GM21723 (cell line): Measurements from ENCODE around the gene CFAP61.
"Not testable (repeated sequence)": the region's sequence is repeated elsewhere in the genome, so short reads cannot be mapped to it uniquely, and the experiment has no call there.

Source experiments
- ATAC-seq: cut with Tn5 transposase; IDR thresholded peaks from one replicate; pipeline ENCODE4 v1.9.1; 2021; ENCODE audit warnings: mild to moderate bottlenecking, moderate library complexity; ENCODE audit not compliant: unreplicated experiment

CFAP61 gene

DNA sequence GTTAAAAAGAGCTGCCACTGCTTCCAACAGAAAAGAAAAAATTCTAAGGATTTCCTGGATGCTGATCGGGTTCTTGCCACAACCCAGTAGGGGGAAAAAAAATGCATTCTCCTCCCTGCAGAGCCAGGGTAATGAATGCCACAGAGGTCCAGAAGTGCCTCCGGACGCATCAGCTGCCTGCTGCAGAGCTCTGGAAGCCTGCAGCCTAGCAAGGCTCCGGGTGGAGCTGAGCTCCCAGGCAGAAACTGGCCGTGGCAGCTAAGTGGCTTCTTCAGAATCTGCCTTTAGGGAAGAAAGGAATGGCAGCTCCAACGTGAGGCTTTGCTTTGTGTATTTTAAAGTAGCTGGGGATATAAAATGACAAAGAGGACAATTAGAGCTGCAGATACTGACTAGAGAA, 155.0 kb downstream of the CFAP61 start:
- no peak for ATAC-seq

DNA sequence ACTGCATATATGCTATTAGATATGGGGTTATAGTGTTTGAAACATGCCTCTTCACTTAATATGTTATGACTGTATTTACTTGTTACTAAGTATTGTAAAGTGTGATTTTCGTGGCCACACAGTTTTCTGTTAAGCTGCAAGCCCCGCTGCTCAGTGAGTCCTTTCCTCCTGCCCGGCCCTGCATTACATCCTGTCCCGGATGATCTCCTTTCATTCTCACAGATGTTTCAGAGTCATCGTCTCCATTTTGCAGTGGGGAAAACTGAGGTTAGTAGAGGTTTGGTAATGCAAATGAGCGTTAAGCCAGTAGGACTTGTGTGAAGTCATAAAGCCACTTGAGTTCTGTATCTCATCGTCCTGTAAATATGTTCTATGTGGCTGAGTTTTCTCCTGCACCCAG, 155.5 kb downstream of the CFAP61 start:
- no peak for ATAC-seq

- no peak for ATAC-seq
Measured at GRCh38 chr20:20209684-20210083, 157.4 kb downstream of the CFAP61 start.

GRCh38 chr20:20210327-20210726, 158.0 kb downstream of the CFAP61 start:
- ATAC-seq: no peak

GRCh38 chr20:20210943-20211273, 158.6 kb downstream of the CFAP61 start:
- no peak for ATAC-seq

- no peak for ATAC-seq
Measured at GRCh38 chr20:20211274-20211987, 159.1 kb downstream of the CFAP61 start.

DNA sequence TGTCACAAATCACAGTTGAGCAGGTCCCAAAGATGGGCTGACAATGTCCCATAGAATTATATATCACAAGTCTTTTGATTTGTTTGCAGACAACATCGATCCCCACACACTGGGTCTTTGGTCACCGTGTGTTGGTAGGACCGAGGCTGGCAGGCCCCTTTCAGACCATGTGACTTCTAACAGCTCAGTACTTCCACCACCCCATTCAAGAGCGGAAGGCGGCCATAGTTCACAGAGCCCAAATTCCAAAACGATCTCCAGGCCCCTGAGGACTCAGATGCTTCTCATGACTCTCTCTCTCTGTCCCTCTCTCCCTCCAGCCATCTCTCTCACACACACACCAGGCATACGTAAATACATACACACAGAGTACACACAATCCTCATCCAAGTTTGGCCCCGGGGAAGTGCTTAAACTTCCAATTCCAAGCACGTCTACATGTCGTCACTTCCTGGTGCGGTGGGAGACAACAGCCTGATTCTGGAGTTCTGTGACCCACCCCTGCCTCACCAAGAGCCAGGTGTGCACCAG, 159.7 kb downstream of the CFAP61 start:
- ATAC-seq: no peak

- no peak for ATAC-seq
Measured at GRCh38 chr20:20212675-20213096, 160.4 kb downstream of the CFAP61 start.

GRCh38 chr20:20213526-20214121, 161.3 kb downstream of the CFAP61 start:
- no peak for ATAC-seq

GRCh38 chr20:20214757-20215275, 162.5 kb downstream of the CFAP61 start:
- ATAC-seq: no peak

GRCh38 chr20:20215976-20216727, 163.8 kb downstream of the CFAP61 start:
- no peak for ATAC-seq

- ATAC-seq: no peak
Measured at GRCh38 chr20:20216941-20217340, 164.6 kb downstream of the CFAP61 start.

- no peak for ATAC-seq
Measured at GRCh38 chr20:20217621-20218020, 165.3 kb downstream of the CFAP61 start.

DNA sequence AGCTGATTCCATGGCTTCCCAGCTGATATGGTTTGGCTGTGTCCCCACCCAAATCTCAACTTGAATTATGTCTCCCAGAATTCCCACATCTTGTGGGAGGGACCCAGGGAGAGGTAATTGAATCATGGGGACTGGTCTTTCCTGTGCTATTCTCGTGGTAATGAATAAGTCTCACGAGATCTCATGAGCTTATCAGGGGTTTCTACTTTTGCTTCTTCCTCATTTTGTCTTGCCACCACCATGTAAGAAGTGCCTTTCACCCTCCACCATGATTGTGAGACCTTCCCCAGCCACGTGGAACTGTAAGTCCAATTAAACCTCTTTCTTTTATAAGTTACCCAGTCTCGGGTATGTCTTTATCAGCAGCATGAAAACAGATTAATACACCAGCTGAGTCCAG, 165.8 kb downstream of the CFAP61 start:
- not testable (repeated sequence) for ATAC-seq

- ATAC-seq: no peak
Measured at GRCh38 chr20:20219016-20219415, 166.7 kb downstream of the CFAP61 start.

GRCh38 chr20:20220134-20220533, 167.8 kb downstream of the CFAP61 start:
- no peak for ATAC-seq

GRCh38 chr20:20223981-20224380, 171.6 kb downstream of the CFAP61 start:
- no peak for ATAC-seq

DNA sequence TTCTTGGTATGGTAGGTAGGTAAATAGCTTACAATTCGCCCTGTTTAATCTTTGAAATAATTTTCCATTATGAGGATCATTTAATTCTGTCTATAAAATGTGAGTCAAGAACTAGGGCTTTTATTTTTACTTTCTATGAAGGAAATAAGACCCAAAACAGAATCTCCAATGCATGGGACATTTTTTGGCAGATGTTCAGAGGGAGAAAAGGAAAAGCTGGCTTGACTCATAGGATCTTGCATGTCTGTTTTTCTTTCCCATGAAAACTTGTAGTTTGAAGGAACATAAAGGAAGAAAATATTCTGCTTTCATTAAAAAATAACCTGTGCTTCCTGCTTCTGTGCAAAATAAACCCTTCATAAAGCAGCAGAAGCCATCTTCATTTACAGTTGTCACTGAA, 172.5 kb downstream of the CFAP61 start:
- ATAC-seq: no peak

DNA sequence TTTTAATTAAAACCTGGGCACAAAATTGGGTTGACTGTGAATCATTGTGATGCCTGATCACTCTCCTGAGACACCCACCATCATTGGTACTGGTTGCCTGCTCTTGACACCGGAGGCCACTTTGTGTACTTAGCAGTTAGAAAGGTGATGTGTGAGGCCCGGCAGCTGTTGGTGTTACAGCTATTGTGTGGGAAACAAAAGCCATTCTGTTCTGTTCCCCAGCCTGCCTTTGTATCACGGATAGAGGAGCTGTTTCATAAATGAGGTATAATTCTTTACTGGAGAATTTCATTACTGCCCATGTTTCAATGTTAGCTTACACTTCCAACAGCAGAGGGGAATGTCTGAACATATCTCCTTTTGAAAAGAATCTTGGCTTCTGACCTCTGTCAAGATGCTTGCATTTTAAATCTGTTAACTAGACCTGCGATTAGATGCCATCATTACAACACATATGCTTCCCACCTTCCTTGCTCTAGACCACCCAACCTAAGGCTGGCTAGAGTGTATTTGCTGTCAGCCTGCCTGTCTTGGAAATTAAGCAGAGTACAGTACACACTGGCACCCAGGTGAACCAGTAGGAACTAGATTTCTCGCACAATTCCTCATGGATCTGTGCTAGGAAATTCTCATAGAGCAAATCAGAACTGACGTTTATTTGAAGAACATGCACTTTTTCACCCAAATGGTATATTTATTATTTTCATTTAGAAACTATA, 173.2 kb downstream of the CFAP61 start:
- no peak for ATAC-seq

DNA sequence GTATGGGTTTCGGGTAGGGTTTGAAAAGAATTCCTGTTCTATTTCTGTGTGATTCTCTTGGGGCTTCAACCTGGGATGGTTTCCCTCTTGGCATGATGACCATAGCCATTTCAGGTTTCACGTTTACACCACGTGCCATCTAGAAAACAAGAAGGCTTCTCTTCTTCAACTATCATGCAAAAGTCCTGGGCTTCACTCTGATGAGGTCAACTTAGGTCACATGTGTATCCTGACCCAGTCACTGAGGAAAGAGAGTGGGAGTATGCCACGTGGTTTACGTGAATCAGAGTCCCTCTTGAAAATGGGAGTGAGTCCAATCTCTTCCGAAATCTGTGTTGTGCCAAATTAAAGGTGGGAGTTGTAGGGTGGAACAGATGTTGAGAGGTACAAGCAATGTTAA, 174.2 kb downstream of the CFAP61 start:
- no peak for ATAC-seq

- ATAC-seq: no peak
Measured at GRCh38 chr20:20227013-20227571, 174.8 kb downstream of the CFAP61 start.
